Activated CD4-positive, alpha-beta T cell treated with anti-CD3 and anti-CD28 coated beads, Interleukin-2, amount 50 U/mL, for 1 hour (primary cell): ENCODE results near the gene TIGD2.

Source experiments
- DNase-seq: peaks from one replicate; pipeline ENCODE4 v3.0.0-alpha.2; 2020

The TIGD2 gene

DNA sequence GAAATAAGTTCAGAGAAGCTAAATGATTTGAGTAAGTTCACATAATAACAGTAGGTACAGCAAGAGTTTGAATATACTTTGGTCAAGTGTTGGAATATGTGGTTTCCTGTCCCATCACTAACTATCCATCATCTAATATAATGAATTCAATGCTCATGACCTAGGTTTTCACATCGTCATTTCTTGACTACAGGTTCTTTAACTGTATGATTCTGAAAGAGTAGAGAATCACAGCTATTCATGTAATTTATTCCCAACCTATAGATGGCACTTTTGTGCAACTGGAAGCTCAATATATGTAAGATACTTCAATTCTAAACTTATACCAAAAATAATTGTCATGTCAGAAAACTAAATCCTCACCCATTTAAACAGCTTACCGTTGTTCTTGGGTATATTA lies 53.1 kb downstream of the TIGD2 start:
- DNase-seq: no peak
